GM23248 (cell line): ENCODE results near the gene CLIC6.

Experiments used
- EZH2 ChIP-seq: fragments of 200-600 bp; sonication (generic); IDR thresholded peaks from 2 replicates; pipeline ENCODE4 v1.6.1; 2018; ENCODE audit warnings: antibody characterized with exemption, mild to moderate bottlenecking; ENCODE audit not compliant: insufficient read depth, poor library complexity, severe bottlenecking
- EZH2phosphoT487 ChIP-seq: fragments of 200-600 bp; sonication (generic); IDR thresholded peaks from 2 replicates; pipeline ENCODE4 v1.6.1; 2018; ENCODE audit warnings: antibody characterized with exemption, moderate library complexity, mild to moderate bottlenecking, low read depth; ENCODE audit not compliant: insufficient read depth

DNA sequence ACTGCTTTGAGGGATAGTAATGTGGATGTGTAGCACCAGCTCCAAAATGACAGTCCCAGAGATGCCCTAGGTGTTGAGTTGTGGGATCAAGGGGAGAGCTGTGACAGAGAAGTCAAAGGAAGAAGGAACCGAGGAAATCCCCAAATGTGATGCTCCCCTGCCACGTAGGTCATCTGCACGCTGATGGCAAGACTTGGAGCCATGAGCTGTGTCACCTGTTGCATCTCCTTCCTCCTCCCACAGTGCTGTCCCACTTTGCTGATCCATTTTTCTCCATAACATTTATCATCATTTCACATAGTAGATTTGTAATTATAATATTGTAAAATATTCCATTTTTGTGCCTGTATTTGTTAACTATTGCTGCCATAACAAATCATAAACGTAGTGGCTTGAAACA lies 36.3 kb upstream of the CLIC6 start:
- TF ChIP-seq EZH2, result no peak
- TF ChIP-seq EZH2phosphoT487, result no peak
